Measurements from ENCODE around the gene EIPR1. TPM values are rescaled to one million over a fixed set of nuclear protein-coding genes. Genes with fewer than 3 reads are reported as not detected.

EIPR1 gene
- total RNA-seq, 1 experiment from 2014 or later, result 22.8 TPM

DNA sequence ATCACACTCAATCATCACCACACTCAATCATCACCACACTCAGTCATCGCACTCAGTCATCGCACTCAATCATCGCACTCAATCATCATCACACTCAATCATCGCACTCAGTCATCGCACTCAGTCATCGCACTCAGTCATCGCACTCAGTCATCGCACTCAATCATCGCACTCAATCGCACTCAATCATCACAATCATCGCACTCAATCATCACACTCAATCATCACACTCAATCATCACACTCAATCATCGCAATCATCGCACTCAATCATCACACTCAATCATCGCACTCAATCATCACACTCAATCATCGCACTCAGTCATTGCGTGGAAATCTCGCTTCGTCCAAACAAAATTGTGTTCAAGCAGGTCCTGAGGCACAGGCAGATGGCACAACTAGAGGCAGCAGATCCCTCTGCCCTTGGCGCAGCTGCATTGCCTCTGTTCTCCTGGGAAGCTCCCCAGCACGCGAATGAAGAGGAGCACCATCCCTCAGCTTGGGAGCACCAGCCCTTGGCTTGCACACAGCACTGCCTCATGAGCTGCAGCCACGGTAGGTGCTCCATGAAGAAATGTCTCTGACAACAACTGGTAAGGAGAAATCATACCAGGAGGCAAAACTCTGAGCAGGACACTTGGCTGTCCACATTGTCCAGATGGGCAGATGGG is 108.1 kb downstream of the EIPR1 start:
- Mint-ChIP-seq H3K9me3 (peaks cover 27% of the 10 kb centered on the region), H3K27me3 (ENCODE audit: low read depth) (no peaks in the 10 kb centered on the region), H3K36me3 (peaks cover 12% of the 10 kb centered on the region; the same call in 1 of the 2 replicates), H3K4me3 (no peak overlapping the region), H3K4me1 (peaks cover 22% of the 10 kb centered on the region), H3K27ac (no peak overlapping the region)
- TF ChIP-seq, protein P1, sequence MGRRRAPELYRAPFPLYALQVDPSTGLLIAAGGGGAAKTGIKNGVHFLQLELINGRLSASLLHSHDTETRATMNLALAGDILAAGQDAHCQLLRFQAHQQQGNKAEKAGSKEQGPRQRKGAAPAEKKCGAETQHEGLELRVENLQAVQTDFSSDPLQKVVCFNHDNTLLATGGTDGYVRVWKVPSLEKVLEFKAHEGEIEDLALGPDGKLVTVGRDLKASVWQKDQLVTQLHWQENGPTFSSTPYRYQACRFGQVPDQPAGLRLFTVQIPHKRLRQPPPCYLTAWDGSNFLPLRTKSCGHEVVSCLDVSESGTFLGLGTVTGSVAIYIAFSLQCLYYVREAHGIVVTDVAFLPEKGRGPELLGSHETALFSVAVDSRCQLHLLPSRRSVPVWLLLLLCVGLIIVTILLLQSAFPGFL (CRISPR knock-in tag; IDR thresholded peaks at IDR 0.05; ENCODE audit: borderline replicate concordance), result no peak
- TF ChIP-seq PRRX2 (CRISPR knock-in tag; IDR thresholded peaks at IDR 0.05) (no peak), ZNF232 (CRISPR knock-in tag; IDR thresholded peaks at IDR 0.05) (no peak), KAT7 (CRISPR knock-in tag; IDR thresholded peaks at IDR 0.05; ENCODE audit: borderline replicate concordance) (no peak), OVOL2 (CRISPR knock-in tag; IDR thresholded peaks at IDR 0.05; ENCODE audit: borderline replicate concordance) (no peak), ZNF263 (CRISPR knock-in tag; IDR thresholded peaks at IDR 0.05; ENCODE audit: low read depth) (no peak), ZNF423 (CRISPR knock-in tag; IDR thresholded peaks at IDR 0.05) (no peak), ELF4 (CRISPR knock-in tag; IDR thresholded peaks at IDR 0.05; ENCODE audit: low read depth) (no peak), ESRRA (CRISPR knock-in tag; IDR thresholded peaks at IDR 0.05; ENCODE audit: borderline replicate concordance) (no peak), NR1H2 (CRISPR knock-in tag; IDR thresholded peaks at IDR 0.05) (no peak), RORB (CRISPR knock-in tag; IDR thresholded peaks at IDR 0.05) (no peak)
- TF ChIP-seq, protein P2, sequence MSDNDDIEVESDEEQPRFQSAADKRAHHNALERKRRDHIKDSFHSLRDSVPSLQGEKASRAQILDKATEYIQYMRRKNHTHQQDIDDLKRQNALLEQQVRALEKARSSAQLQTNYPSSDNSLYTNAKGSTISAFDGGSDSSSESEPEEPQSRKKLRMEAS (CRISPR knock-in tag; IDR thresholded peaks at IDR 0.05), result no peak
- TF ChIP-seq, protein P3, sequence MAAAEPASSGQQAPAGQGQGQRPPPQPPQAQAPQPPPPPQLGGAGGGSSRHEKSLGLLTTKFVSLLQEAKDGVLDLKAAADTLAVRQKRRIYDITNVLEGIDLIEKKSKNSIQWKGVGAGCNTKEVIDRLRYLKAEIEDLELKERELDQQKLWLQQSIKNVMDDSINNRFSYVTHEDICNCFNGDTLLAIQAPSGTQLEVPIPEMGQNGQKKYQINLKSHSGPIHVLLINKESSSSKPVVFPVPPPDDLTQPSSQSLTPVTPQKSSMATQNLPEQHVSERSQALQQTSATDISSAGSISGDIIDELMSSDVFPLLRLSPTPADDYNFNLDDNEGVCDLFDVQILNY (CRISPR knock-in tag; IDR thresholded peaks at IDR 0.05), result no peak
- TF ChIP-seq, protein P4, sequence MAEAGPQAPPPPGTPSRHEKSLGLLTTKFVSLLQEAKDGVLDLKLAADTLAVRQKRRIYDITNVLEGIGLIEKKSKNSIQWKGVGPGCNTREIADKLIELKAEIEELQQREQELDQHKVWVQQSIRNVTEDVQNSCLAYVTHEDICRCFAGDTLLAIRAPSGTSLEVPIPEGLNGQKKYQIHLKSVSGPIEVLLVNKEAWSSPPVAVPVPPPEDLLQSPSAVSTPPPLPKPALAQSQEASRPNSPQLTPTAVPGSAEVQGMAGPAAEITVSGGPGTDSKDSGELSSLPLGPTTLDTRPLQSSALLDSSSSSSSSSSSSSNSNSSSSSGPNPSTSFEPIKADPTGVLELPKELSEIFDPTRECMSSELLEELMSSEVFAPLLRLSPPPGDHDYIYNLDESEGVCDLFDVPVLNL (CRISPR knock-in tag; IDR thresholded peaks at IDR 0.05; ENCODE audit: borderline replicate concordance, low read depth), result no peak
- TF ChIP-seq, protein P5, sequence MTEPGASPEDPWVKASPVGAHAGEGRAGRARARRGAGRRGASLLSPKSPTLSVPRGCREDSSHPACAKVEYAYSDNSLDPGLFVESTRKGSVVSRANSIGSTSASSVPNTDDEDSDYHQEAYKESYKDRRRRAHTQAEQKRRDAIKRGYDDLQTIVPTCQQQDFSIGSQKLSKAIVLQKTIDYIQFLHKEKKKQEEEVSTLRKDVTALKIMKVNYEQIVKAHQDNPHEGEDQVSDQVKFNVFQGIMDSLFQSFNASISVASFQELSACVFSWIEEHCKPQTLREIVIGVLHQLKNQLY (CRISPR knock-in tag; IDR thresholded peaks at IDR 0.05), result no peak
- TF ChIP-seq, protein P6, sequence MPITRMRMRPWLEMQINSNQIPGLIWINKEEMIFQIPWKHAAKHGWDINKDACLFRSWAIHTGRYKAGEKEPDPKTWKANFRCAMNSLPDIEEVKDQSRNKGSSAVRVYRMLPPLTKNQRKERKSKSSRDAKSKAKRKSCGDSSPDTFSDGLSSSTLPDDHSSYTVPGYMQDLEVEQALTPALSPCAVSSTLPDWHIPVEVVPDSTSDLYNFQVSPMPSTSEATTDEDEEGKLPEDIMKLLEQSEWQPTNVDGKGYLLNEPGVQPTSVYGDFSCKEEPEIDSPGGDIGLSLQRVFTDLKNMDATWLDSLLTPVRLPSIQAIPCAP (CRISPR knock-in tag; IDR thresholded peaks at IDR 0.05), result no peak
- TF ChIP-seq, protein P7, sequence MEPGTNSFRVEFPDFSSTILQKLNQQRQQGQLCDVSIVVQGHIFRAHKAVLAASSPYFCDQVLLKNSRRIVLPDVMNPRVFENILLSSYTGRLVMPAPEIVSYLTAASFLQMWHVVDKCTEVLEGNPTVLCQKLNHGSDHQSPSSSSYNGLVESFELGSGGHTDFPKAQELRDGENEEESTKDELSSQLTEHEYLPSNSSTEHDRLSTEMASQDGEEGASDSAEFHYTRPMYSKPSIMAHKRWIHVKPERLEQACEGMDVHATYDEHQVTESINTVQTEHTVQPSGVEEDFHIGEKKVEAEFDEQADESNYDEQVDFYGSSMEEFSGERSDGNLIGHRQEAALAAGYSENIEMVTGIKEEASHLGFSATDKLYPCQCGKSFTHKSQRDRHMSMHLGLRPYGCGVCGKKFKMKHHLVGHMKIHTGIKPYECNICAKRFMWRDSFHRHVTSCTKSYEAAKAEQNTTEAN (CRISPR knock-in tag; IDR thresholded peaks at IDR 0.05), result no peak
- TF ChIP-seq, protein P8, sequence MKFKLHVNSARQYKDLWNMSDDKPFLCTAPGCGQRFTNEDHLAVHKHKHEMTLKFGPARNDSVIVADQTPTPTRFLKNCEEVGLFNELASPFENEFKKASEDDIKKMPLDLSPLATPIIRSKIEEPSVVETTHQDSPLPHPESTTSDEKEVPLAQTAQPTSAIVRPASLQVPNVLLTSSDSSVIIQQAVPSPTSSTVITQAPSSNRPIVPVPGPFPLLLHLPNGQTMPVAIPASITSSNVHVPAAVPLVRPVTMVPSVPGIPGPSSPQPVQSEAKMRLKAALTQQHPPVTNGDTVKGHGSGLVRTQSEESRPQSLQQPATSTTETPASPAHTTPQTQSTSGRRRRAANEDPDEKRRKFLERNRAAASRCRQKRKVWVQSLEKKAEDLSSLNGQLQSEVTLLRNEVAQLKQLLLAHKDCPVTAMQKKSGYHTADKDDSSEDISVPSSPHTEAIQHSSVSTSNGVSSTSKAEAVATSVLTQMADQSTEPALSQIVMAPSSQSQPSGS (CRISPR knock-in tag; IDR thresholded peaks at IDR 0.05; ENCODE audit: borderline replicate concordance, low read depth), result no peak
- ATAC-seq (no peak), DNase-seq (ENCODE audit: low spot score) (no peak)
- ChIA-PET CTCF (no interaction called here), POLR2A (no interaction called here)
